Middle frontal gyrus (tissue), 1 donor: ENCODE results near the gene MRTFA.
"Not testable (repeated sequence)": the region's sequence is repeated elsewhere in the genome, so short reads cannot be mapped to it uniquely, and the experiment has no call there.

Source experiments
- DNase-seq: peaks from one replicate; pipeline ENCODE4 v3.0.0-alpha.2; 2015; ENCODE audit warnings: low spot score; ENCODE audit errors: extremely low spot score

The MRTFA gene

DNA sequence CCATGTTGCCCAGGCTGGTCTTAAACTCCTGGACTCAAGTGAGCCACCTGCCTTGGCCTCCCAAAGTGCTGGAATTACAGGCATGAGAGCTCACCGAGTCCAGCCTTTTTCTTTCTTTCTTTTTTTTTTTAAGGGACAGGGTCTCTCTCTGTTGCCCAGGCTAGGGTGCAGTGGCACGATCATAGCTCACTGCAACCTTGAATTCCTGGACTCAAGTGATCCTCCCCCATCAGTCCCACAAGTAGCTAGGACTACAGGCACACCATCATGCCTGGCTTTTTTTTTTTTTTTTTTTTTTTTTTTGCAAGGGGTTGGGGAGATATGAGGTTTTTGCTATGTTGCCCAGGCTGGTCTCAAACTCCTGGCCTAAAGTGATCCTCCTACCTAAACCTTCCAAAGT lies 78.5 kb downstream of the MRTFA start:
- no peak for DNase-seq

DNA sequence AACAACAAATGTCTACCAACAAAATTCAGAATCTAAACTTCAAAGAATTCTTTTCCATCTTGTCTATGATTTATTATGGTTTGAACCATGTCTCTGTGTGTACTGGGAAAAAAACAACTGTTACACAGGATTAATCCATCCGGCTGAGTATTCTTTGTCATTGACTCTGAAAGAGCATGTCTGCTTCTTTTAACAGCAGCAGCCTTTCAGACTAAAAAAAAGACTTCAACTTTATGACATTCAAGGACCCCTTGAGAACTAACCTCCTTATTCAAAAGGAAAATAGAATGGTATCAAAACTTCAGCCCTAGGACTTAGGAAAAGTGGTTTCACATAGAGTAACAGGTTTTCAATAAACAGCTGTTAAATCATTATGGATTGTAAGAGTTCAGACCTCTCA lies 79.9 kb downstream of the MRTFA start:
- no peak for DNase-seq

DNA sequence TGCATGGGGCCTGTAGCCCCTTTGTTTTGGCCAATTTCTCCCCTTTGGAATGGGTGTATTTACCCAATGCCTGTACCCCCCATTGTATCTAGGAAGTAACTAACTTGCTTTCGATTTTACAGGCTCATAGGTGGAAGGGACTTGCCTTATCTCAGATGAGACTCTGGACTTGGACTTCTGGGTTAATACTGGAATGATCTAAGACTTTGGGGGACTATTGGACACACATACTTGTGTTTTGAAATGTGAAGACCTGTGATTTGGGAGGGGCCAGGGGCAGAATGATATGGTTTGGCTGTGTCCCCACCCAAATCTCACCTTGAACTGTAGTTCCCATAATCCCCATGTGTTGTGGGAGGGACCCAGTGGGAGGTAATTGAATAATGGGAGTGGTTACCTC lies 82.5 kb downstream of the MRTFA start:
- DNase-seq, result not testable (repeated sequence)

DNA sequence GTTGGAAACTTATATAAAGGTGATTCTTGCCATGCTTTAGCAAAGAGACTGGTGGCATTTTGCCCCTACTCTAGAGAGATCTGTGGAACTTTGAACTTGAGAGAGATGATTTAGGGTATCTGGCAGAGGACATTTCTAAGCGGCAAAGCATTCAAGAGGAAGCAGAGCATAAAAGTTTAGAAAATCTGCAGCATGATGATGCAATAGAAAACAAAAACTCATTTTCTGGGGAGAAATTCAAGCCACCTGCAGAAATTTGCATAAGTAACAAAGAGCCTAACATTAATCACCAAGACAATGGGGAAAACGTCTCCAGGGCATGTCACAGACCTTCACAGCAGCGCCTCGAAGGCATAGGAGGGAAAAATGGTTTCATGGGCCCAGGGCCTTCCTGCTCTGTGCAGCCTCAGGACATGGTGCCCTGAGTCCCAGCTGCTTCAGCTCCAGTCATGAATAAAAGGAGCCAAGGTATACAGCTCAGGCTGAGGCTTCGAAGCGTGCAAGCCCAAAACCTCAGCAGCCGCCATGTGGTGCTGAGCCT lies 83.4 kb downstream of the MRTFA start:
- DNase-seq, result no peak

DNA sequence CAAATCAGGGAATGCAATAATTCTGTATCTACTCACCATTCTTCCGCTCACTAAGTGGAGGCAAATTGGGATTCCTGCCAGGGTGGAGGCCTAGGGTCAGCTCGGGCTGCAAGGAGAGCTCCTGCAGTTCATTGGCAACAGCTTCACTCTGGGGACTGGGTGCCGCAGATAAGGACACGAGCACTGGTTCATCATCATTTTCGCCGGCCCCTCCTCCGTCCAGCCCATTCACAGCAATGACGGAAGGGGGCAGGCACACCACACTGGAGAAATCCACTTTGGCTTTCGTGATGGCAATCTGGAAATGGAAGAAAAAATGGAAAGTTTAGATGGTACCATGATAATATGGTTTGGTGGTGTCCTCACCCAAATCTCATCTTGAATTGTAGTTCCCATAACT lies 84.4 kb downstream of the MRTFA start:
- DNase-seq, result no peak

DNA sequence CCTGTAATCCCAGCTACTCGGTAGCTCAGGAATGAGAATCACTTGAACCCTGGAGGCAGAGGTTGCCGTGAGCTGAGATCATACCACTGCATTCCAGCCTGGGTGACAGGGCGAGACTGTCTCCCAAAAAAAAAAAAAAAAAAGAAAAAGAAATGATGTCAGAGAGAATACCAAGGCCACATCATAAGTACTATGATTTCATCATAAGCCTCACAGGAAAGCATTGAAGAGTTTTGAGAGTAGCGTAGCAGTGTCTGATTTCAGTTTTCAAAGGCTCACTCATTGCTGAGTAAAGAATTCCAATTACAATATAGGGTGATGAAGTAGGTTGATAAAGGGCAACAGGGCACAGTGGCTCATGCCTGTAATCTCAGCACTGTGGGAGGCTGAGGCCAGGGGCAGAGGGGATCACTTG lies 88.8 kb downstream of the MRTFA start:
- DNase-seq, result no peak

DNA sequence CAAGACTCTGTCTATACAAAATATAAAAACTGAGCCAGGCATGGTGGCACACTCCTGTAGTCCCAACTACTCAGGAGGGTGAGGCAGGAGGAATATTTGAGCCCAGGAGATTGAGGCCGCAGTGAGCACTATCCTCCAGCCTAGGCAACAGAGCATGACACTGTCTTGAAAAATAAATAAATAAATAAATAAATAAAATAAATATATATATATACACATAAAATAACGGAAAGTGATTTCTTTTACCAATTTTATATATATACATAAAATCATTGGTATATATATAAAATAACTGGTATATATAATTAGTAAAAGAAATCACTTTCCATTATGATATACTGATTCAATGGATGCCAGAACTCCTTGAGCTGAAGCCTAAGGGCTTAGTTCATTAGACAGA lies 91.8 kb downstream of the MRTFA start:
- no peak for DNase-seq

DNA sequence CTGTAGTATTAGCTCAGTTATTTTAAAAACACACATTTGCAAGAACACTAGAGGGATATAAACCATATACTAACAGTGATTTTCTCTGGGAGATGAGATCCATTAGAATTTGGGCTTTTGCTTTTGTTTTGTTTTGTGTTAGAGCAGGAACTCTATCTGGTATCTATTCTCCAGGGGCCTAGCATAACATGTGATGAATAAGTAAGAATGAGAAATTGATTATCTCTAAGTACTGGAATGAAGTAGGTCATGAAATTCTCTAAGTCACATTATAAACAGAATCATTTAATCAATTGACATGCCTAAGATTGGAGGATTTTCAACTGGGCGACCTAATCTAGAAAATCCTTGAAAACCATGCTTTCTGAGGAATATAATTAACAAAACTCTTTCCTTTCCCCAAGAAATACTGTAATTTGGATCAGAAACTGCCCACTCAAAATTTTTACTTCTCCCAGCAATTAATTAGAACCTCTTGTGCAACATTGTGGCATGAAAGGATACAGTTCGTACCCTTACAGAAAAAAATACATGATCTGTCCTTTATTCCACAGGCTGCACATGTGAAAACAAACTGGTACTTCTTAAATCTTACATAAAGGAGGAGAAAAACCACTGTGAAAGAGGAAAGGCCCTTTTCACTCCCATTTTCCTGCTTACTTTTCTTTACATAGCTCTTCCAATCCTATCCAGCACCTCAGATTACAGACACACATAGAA lies 93.5 kb downstream of the MRTFA start:
- no peak for DNase-seq

DNA sequence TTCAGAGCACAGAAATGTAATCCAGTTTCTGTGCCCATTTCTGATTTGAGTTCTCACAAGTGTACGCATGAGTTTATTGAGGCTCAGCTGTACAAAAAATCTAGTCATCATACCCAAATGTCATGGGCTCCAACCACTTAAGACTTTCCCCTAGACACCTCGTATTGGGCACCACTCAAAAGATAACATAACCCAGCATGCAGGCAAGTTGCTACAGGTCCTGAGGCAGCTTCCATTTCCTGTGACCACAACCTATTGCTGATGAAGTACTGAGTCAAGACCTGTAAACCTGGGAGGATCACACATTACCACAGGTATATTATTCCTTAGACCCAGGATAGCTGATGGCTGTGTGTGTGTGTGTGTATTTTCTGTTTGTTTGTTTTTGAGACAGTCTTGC lies 95.2 kb downstream of the MRTFA start:
- no peak for DNase-seq

DNA sequence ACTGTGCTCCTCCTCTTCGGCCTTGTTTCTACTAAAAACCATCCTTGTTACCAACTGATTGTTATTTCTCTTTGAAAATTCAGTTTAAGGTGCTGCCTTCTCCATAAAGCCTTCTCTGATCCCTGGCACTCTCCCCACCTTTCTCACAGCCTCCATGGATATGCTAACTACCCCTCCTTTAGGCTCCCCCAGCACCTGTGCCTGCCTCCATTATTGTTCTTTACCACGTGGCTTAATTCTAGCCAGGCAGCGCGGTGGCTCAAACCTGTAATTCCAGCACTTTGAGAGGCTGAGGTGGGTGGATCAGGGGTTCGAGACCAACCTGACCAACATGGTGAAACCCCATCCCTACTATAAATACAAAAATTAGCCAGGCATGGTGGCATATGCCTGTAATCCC lies 96.3 kb downstream of the MRTFA start:
- DNase-seq, result no peak

DNA sequence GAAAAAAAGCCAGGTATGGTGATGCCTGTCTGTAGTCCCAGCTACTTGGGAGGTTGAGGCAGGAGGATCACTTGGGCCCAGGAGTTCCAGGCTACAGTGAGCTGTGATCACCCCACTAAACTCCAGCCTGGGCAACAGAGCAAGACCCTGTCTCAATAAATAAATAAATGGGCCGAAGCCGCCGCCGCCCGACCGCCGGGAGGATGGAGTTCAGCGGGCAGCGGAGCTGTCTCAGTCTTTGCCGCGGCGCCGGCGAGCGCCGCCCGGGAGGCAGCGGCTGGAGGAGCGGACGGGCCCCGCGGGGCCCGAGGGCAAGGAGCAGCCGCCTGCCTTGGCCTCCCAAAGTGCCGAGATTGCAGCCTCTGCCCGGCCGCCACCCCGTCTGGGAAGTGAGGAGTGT lies 100.4 kb downstream of the MRTFA start:
- not testable (repeated sequence) for DNase-seq

DNA sequence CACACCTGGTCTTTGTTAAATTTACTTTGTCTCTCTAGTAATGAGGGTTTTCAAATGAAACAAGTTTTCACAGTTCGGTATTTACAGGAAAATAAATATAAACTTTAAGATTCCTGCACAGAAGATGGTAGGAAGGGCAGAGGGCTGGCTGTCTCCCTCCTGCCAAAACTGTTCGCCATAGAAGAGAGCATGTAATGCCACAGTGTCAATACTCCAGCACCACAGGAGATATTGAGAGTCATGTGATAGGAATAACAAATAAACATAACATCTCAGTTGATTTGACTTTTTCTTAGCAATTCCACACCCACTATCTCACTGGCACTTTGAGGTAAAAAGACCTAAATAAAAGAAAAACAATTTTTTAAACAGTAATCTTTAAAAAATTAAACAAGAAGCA lies 100.9 kb downstream of the MRTFA start:
- DNase-seq, result no peak

DNA sequence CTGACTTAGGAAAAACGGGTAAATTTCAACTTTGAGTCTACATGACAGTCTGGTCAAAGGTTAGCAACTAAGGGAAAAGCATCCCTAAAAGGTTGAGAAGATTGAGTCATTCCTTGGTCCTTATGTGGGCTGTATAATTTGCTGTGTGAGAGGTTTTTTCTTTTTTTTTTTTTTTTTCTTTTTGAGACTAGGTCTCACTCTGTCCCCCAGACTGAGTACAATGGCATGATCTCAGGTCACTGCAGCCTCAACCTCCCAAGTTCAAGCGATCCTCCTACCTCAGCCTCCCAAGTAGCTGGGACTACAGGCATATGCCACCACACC lies 101.4 kb downstream of the MRTFA start:
- DNase-seq, result no peak

DNA sequence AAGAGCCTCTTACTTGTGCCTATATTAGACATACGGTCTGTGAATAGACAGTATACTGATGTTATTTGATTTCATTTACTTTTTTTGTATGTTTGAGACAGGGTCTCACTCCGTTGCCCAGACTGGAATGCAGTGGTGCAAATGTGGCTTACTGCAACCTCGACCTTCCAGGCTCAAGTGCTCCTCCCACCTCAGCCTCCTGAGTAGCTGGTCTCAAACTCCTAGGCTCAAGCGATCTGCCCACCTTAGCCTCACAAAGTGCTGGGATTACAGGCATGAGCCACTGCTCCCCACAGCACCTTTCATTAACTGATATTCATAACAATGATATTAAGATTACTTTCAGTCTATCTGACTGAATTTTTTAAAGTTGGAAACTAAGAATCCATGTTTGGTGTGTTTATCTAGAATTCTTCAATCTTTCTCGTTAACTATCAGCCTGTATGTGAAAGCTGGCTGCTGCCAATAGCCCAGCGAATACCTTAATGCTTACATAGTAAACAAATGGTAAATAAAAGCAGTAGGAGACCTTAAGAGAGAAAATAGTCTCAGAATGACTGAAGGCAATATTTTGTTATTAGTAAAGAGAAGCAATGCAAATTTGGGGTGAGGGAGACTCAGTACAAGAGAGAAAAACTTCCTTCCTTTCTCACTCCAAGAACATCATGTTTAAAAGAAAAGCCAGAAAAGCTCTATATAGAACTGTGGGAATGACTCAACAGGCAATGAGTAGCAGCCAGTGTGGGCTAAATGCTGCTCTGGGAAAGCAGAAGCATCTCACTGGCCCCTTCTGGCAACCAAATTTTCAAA lies 101.9 kb downstream of the MRTFA start:
- DNase-seq, result no peak

DNA sequence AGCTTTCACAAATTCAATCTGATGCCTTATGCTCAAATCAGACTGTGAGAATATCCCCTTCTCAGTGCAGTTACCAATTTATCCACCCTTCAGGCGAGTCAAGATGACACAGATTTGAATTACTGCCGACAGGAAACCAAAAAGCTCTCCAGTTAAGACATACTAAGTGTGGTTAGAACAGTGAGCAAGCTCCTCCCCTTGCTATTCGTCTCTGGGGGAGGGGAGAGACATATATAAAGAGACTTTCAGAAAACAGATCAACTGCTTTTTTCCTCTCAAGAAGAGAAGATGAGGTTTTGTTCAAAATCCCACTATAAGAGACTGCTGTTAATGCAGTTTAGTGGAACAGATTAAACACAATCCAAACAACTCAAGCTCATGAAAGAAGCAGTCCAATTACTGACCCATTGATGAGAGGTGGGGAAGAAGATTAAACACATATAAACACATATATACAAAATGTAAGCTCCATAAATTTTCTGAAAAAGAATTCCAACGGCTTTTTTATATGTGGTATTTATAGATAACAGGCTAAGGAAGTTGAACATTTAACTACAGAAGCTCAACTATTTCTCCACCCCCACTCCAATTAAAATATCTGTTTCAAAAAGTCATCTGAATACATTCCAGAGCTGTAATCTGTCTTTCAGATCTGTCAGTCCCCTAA lies 102.7 kb downstream of the MRTFA start:
- no peak for DNase-seq

DNA sequence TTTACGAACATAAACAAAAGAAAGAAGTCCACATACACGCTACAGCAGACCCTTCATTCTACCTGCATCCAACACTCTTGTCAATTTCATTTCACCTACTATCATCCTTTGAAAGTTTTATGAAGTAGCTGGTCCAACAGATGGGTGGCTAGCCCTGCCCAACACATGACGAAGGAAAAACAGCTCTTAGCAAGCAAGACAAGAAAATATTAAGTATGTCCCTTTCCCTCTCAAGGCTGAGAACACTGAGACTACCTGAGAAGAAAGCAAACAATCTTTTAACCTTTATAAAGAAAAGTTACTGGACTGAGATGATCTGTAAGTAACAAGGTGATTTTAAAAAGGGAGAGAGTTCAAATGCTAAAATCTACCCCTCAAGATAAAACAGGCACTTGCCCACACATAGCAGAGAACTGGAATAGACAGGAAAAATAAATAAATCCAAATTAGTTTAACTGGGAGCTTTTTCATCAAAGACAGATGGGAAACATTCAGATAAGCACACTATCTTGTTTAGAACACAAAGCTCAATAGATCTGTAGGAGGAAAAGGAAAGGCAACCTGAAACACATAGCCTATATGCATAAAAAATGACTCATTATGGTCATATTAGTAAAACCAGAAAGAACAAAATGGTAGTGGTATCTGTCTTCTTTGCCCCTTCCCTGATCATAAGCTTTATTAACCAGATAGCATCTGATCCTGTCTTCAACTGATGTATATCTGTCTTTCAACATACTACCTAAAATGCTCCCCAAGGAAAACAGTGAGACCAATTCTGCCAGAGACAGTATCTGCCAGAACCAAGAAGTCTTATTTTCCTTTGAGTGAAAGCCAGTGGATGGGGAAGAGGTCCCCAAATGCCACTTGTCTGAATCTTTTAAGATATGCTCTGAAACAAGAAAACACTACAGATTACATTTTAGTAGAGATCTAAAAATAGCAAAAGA lies 104.3 kb downstream of the MRTFA start:
- no peak for DNase-seq

DNA sequence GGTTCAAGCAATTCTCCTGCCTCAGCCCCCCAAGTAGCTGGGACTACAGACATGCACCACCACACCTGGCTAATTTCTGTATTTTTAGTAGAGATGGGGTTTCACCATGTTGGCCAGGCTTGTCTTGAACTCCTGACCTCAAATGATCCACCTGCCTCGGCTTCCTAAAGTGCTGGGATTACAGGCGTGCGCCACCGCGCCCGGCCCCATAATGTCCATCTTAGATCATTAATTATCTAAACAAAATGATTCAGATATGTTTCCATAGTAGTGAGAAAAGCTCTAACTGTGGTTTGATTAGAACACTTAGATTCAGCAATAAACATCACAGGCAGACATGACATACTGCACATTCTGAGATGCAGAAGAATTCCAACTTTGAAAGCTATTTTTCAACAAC lies 106.1 kb downstream of the MRTFA start:
- DNase-seq, result not testable (repeated sequence)

DNA sequence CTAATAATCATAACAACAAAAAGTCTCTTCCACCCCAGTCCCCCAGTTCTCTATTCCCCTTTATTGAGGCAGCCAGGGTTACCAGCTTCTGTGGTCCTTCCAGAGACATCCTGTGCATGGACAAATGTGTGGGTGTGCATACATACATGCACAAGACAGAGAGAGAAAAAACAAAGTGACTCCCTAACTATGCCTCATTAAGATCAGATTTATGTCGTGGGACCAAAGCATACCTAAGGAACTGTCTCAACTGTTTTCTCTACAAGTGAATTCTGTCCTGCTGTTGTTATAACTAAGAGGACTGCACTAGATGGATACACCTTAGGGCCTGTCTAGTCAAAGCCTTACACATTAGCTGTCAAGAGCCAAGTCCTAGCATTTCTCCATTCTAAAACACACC lies 106.7 kb downstream of the MRTFA start:
- no peak for DNase-seq

DNA sequence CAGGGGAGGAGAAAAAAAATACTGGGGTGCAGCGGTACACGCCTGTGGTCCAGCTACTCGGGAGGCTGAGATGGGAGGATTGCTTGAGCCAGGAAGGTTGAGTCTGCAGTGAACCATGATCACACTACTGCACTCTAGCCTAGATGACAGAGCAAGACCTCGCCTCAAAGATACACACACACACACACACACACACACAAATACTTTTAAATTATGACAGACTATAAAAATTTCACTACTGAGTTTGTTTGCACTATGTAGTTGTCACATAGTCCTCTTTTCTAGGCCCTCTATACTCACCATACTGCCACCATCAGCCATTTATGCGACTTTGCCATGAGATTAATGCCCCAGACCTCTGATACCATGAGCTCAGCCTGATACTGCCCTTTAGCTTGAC lies 109.6 kb downstream of the MRTFA start:
- no peak for DNase-seq

DNA sequence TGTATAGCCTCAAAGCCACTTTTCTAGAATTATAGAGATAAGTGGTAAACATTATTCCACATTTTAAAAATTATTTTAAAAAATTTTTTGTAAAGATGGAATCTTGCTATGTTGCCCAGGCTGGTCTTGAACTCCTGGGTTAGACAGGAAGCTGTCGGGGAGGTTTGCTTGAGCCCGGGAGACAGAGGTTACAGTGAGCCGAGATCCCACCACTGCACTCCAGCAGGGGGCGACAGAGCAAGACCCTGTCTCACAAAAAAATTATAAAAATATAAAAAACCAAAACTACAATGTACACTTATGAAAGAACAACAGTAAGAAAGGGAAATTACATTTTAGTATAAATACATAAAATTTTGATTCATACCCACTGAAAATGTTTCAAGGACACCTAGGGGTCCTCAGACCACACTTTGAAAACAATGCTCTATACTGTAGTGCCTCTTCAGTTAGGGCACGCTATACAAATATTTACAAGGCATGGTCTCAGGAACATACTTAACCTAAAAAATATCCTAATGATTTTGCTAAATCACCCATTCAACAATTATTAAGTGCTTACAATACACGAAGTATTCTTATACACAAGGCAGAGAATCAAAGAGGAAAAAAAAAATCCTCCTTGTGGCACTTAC lies 111.2 kb downstream of the MRTFA start:
- DNase-seq, result no peak
